Activated CD4-positive, alpha-beta T cell treated with anti-CD3 and anti-CD28 coated beads, Interleukin-2, amount 50 U/mL, for 16 hours (primary cell): ENCODE results near the gene CENPO.
"Not testable (repeated sequence)": the region's sequence is repeated elsewhere in the genome, so short reads cannot be mapped to it uniquely, and the experiment has no call there.

Experiments
- DNase-seq: peaks from one replicate; pipeline ENCODE4 v3.0.0-alpha.2; 2020

Gene CENPO

GRCh38 chr2:24824966-24825882 is 32.0 kb downstream of the CENPO start:
- peak; percentile 37 for DNase-seq

GRCh38 chr2:24825883-24826772 is 32.9 kb downstream of the CENPO start:
- peak; percentile 55 for DNase-seq

GRCh38 chr2:24826773-24827145 is 33.5 kb downstream of the CENPO start:
- DNase-seq, result no peak

GRCh38 chr2:24827321-24828237 is 34.4 kb downstream of the CENPO start:
- peak; percentile 77 for DNase-seq

GRCh38 chr2:24828238-24828996 is 35.2 kb downstream of the CENPO start:
- no peak for DNase-seq

- no peak for DNase-seq
These were observed 37.1 kb downstream of the CENPO start for GRCh38 chr2:24830351-24830750.

- DNase-seq, result no peak
These were observed 37.6 kb downstream of the CENPO start for GRCh38 chr2:24830786-24831185.

GRCh38 chr2:24831221-24832072 is 38.2 kb downstream of the CENPO start:
- DNase-seq, result no peak

GRCh38 chr2:24832073-24832461 is 38.8 kb downstream of the CENPO start:
- DNase-seq, result no peak

DNA sequence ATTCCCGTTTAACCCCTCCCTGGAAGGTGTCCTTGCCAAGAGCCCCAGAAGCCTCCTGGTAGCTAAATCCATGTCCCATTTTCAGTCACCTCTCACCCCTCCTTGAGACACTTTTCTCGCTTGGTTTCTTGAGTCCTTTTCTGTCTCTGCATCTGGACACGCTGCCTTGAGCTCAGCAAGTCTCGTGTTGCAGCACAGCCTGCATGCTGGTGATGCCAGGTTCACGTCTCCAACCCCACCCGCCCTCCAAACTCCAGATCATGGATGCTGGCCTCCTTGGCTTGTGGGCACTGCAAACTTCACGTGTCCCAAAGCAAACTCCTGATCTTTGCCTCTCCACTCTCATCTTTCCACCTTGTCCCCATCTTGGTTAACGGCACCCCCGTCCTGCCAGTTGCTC is 39.3 kb downstream of the CENPO start:
- DNase-seq, result no peak

DNA sequence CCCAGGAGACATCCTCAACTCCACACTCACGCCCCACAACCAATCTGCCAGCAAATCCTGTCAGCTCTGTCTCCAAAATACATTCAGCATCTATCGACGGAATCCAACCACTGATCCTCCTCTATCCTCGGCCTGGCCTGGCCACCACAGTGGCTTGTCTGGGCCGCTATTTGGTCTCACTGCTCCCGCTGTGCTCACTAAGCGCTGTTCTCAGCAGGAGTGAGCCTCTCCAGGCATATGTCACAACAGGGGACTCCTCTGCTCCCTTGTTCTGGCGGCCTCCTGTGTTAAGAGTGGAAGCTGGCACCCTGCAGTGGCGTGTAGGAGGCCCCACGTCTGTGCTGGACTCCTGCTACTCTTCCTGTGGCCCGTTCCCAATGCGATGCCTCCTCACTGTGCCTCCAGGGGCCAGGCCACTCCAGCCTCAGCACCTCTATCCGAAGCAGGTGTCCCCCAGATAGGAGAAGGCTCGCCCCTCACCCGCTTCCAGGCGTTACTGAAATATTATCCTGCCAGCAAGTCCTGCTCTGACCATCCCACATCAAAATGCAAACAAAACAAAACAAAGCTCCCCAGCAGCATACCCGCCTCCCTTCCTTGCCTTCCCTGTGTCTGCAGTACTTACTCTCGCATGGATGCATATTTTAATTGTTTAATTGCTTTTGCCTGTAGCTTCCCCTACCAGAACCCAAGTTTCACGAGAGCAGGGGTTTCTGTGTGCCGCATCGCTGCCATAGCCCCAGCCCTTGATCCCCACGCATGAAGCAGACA is 39.9 kb downstream of the CENPO start:
- DNase-seq, result no peak

- DNase-seq, result no peak
These were observed 40.9 kb downstream of the CENPO start for GRCh38 chr2:24833821-24834732.

- no peak for DNase-seq
These were observed 41.6 kb downstream of the CENPO start for GRCh38 chr2:24834733-24835395.

- not testable (repeated sequence) for DNase-seq
These were observed 42.2 kb downstream of the CENPO start for GRCh38 chr2:24835411-24835810.

- no peak for DNase-seq
These were observed 43.0 kb downstream of the CENPO start for GRCh38 chr2:24836206-24836605.

DNA sequence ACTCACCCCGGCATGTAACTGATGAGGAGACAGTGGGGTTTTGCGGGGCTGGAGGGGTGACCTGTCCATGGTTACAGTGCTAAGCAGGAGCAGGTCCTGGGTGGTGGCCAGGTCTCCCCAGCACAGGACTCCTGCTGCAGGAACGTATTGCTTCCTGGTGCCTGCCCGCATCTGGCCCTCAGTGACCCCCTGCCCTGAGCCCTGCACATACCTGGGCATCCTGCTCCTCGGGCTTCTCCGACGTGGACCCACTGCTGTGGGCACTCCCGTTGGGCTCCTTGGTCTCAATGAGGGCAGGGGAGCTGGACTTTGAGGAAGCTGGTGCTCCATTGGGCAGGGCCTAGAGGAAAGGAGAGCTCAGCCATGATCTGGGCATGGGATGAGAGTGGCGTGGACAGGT is 43.5 kb downstream of the CENPO start:
- no peak for DNase-seq

GRCh38 chr2:24837996-24838513 is 44.8 kb downstream of the CENPO start:
- DNase-seq, result no peak

- no peak for DNase-seq
These were observed 45.3 kb downstream of the CENPO start for GRCh38 chr2:24838541-24838940.
